GM19099 (cell line): ENCODE data around the gene HOXA9.

ENCODE experiments used
- POLR2A ChIP-seq: IDR thresholded peaks from 3 replicates; pipeline ENCODE4 v1.6.1; 2011; ENCODE audit warnings: low read depth; ENCODE audit not compliant: insufficient read length; ENCODE audit errors: extremely low read depth

The HOXA9 gene

DNA sequence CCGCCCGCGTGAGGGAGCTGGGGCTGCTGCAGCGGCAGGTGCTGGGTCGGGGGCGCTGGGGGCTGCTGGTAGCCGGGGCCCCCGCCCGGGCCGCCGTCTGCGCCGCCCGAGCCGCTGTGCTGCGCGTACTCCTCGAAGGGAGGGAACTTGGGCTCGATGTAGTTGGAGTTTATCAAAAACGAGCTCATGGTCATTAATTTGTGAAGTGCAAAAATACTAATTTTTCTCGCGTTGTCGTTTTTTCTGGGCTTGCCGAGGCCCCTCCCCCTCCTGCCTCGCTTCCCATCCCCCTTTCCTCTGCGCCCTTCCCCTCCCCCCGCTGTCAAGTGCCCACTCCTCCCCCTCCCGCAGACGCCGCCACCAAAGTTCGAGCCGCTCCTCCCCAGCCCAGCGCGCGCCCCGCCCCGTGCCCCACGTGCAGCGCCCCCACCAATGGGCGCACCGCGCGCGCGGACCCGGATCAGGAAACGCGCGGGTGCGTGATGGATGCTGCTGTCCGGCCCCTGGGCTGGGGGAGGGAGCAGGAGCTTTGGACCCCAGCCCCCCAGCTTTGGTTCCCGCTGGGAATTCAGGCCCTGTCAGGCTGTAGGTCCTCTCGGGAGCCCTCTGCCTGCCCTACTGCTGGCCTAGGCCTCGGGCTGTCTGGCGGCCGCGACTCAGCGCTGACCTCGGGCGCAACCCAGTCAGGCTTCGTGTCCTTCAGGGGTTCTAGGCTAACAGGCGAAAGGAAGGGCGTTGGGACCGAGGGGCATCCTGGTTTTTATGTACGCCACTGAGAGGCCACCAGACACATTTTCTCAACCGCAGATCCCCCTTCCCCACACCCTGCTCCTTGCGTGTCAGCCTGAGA lies 34.6 kb downstream of the HOXA9 start, which contains the start of gene HOXA4:
Gene HOXA4, minus strand, starts transcription at position 218 of the 850 bp plus-strand sequence. Its CDS starts 24 bp downstream, at position 194.
- peak; percentile 39 for TF ChIP-seq POLR2A

DNA sequence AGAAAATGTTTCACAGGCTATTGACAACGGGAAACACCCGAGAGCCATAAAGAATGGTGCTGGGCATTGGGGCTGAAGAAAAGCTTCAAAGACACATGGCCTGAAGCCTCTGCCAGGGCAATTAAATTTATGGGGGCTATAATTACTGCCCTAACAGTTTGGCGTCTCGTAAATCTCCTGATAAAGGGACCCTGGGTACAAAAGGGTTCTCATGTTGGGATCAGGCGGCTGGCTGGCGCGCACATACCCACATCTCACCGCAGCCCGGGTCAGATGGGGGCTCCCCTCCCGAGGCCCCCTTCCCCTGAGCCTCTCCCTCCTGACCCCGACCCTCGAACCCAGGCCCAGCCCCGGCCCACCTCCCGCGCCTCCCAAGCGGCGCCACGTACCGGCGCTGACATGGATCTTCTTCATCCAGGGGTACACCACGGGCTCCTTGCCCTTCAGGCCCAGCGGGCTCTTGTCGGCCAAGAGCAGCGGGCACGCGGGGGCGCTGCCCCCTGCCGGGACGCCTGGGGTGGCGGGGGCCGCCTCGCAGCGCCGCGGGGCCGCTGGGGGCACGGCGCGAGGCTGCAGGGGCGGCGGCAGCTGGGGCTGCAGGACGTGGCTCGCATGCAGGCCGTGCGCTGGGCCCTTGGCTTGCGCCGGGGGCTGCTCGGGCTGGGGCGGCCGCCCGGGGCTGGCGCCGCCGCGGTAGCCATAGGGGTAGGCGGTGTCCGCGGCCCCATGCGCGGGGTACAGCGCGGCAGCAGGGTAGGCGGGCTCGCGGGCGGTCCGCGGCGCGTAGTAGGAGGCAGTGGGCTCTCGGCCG lies 35.4 kb downstream of the HOXA9 start:
- no peak for TF ChIP-seq POLR2A

DNA sequence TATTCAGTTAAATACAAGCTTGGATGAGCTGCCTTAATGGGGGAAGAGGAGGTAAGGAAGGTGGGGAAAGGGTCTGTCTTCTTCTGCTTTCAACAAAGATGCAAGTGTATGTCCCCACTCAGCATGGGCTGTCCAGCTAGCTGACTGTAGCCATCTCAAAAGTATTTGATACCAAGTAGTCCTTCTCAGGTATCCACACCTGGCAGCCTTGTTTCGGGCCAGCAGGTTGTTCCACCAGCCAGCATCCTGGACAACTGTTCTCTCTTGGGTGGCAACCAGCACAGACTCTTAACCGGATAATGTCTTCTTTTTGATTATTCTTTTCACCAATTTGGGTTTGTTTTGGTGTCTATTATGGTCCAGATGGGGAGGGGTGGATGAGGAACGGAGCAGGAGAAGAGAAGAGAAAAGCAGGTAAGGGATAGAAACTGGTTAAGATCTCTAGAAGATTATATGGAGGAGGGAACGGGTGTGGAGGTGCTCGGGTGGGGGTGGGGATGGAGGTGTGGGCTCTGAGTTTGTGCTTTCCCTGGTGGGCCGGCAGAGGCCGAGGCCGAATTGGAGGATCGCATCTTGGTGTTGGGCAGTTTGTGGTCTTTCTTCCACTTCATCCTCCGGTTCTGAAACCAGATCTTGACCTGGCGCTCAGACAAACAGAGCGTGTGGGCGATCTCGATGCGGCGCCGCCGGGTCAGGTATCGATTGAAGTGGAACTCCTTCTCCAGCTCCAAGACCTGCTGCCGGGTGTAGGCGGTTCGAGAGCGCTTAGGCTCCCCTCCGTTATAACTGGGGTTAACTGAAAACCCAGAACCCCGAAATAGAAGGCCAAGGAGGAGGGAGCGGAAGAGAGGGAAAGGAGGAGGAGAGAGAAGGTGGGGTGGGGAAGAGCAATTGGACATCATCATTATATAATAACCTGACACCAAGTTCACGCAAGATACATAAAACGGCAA lies 36.3 kb downstream of the HOXA9 start:
- no peak for TF ChIP-seq POLR2A

DNA sequence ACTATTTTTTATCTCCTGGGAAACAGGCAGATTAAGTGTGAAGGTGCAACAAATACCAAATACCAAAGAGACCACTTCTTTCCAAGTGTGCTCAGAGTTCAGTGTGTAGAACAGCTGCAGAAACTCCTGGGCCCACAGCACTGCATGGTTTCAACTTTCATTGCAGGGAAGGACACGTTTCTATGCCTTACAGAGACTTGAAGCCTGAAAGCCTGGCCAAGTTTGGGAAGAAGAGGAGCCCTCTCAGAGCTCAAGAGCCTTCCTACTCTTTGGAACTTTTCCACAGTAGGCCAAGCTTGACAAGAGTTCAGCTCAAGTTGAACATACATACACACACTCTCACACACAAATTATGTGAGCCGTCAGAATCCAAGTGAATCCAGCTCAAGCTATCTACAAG lies 37.3 kb downstream of the HOXA9 start:
- no peak for TF ChIP-seq POLR2A

DNA sequence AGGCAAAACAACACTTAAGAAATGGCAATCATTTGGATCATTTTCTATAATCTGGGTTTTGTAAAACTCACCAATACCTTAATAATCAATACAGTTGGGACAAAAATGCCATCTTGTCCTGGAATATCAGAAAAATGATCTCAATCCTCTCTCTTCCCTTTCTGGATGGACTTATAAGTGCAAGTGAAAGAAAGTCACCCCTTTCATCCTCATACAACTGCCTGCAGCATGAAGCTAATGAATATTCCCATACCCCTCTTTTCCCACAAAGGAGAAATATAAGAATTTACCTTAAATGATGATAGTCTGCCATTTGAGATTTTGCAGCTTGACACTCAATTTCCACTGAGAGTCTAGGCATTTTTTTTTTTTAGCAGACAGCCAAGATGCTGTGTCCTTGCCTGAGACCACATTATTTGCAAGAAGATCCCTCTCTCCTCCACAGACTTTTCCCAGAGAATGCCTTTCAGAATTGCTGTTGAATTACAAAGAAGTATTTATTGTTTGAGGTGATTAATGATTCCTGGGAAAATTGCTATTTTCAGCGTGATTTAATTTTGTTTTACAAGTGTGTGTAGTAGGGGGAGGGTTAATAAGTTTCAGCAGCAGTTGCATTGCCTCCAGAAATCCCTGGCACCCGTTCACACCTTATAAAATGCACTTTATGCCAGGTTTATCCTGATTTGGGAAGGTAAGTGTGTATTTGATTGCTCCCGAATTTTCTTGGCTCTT lies 38.6 kb downstream of the HOXA9 start:
- TF ChIP-seq POLR2A: no peak

DNA sequence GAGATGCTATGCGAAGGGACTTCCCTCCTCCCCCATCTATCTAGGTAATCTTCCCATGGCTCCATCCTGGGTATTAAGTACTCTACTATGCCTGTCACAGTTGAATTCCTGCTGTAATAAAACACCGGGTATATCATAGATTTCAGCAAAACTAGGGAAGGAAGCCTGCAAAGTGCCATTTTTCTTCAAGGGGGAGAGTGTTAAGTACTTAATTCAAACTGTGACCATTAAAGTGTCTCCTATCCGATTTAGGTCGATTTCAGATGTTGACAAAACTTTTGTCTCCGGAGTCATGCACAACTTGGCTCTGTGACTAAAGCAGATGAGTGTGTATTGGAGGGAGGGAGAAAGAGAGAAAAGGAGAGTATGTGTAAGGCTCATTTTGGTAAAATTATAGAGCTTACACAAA lies 39.3 kb downstream of the HOXA9 start:
- TF ChIP-seq POLR2A: no peak

DNA sequence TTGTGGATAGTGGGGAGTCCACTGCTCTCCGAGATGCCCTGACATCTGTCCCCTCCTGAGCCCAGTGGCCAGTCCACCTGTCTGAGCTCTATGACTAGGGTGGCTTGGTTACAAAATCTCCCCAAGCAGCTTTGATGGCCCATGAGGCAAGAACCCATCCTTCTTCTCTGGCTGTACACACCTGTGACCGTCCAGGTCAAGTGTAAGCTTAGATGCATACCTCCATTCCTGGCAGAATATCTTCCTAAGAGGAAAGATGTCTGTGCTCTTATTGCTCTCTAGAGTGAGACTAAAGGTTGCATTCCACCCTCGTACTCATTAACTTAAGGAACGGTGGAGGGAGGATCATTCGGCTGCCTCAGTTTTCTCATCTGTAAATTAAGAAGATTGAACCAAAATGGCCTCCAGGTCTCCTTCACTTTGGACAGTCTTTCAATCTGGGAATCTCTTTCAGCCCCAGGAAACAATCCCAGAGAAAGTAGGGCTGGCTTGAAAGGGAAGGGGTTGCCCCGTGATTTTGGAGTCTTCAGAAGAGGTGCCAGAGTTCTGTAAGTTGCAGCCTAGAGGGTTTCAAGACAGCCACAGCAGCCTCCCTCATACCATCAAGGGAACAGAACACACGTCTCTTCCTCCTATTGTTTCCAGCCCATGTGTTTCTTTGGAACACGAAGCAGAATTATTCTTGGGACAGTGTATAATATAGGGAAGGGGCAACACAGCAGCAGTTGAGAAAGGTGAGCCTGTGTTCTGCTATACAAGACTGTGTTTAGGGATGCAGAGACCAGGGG lies 40.2 kb downstream of the HOXA9 start:
- no peak for TF ChIP-seq POLR2A

DNA sequence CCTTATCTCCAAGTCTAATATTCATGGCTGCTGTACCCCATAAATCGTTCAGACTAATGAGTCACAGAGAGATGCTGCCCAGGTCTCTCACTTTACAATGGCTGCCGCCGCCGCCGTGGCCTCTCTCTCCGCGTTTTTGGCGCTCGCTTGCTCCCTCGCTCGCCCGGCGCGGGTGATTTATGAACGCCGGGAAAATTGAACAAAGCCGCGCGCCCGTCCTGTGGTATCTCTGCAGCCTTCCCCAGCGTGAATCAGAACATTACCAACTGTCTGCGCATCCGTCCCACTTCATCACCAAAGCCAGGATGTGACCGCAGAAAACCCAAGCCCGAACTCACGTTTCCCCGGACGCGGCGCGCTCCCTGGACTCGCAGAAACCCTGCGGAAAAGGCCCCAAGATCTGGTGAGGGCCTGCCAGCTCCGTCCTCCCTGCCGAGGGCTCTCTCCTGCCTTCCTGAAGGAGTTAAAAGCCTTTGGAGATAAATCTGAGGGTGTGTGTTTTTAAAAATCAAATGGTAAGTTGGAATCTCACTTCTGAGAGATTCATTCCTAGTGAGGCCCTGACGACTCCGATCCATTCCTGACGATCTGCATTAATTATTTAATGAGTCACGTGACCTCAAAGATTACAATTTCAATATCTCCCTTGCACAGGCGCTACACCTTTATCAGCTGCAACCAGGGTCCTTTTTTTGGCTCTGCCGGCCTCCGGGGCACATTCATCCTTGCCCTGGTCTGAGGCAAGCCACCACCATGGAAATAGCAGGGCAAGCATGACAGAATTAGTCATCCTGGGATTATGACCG lies 41.0 kb downstream of the HOXA9 start:
- TF ChIP-seq POLR2A: no peak

DNA sequence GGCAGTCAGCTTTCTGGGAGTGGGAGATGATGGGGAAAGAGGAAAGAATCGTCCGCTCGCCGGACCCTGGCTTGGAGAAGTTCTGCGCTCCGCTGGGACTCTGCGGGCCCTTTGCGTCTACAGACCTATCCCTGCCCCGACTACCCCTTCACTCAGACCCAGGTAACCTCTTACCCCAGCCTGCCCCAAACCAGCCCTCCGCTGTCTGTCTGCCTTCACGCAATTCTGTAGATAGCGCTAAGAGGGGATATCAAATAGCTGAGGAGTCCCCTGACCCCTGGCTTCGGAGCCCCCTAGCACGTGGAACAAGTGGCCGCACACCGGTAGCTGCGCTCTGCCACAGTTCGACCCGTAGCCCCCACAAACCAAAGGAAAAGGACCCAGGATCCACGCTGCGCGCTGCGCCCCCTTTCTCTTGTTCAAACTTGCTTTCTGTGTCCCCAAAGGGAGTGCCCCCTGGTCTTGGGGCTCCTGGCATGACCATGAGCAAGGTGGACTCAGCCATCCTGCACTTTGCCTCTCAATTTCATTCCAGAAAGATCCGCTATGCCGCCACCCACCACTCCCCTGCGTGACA lies 41.8 kb downstream of the HOXA9 start:
- no peak for TF ChIP-seq POLR2A

DNA sequence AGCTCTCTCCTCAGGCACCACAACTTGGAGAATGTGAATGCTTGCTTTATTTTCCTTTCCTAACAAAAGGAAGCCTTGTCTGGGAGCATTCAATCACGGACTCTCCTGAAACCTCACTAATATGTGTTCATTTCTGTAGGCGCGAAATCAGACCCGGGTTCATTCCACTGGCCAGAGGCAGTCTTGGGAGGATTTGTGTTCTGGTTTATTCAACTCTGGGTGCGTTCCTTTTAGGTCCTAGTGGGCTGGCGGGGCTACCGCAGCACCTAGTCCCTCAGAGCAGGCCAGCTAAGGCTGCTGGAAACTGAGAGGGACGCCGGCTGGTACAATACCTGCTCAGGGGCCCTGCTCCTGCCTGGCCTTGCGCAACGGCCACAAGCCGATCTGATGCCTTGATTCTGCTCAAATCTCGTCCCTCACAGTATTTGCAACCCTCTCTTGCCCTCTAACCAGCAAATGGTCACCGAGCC lies 42.3 kb downstream of the HOXA9 start:
- TF ChIP-seq POLR2A: no peak

DNA sequence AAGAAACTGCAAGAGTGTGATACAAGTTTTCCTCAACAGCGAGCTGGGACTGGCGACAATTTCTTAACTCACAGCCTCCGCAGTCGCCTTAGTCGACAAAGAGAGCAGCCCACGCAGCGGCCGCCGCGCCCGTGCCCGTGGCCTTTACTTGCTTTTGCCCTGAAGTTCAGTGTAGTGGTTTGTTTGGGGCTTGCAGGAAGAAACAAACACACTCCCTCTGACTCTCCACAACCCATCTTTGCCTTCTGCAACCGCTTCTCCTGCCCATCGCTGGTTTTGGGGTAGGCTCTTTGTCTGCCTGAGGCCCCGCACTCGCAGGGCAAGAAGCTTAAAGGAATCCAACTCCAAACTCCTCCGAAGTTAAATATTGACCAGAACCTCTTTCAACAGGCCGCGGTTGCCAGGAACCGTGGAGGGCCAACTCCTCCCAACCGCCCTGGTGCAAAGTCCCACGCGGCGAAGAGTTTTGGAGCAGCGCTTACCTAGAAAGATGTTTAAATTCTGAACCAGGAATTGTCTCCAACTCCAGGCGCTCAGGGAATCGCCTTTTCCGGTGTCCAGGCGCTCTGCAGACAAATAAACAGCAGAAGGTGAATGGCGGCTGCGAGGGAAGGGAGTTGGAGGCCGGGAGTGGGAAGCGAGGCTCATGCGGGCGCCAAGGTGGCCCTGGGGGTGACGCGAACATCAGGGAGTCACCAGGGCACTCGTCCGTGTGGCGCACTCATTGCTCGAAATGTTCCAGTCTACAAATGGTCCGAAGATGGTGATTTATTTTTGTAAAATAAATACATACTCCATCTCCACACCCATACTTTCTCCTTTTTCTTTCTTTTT lies 43.0 kb downstream of the HOXA9 start:
- TF ChIP-seq POLR2A: no peak

DNA sequence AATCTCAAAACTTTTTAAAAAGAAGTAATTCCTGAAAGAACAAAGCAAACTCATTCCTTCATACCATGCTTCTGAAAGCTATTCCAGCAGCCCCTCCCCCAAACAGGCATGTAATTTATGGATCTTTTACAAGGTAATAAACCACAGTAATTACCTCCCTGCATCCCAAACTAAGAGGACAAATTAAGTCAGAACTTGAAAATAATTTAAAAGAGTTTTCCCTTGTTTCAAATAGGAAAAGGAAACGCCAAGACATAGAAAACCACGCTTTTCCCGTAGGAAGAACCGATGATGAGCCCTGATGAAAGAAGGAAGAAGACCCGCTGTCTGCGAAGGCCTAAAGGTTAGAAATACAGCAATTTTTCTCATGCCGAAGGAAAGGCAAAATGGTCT lies 43.7 kb downstream of the HOXA9 start:
- no peak for TF ChIP-seq POLR2A
